Esophagus squamous epithelium (tissue), 5 donors: ENCODE data around the gene TSPEAR. TPM values are rescaled to one million over a fixed set of nuclear protein-coding genes. Genes with fewer than 3 reads are reported as not detected.

Experiments
- DNase-seq: peaks from one replicate; lab custom pipeline; 2025; lab: John Stamatoyannopoulos, UW
- H3K27ac ChIP-seq, 4 donors: fragments of 200-600 bp; sonication (generic); one replicate each; pipeline ENCODE4 v1.5.1; 2016 to 2019; ENCODE audit warnings: mild to moderate bottlenecking in 1 of 4
- H3K27me3 ChIP-seq, 4 donors: fragments of 200-600 bp; sonication (generic); 1 replicate in 3 of 4; 2 replicates in 1 of 4; pipeline versions ENCODE4 v1.5.1 to v1.6.0; 2017 to 2021; ENCODE audit warnings: antibody characterized with exemption in 1 of 4
- H3K36me3 ChIP-seq, 3 donors: fragments of 200-600 bp; sonication (generic); one replicate each; pipeline ENCODE4 v1.5.1; 2016 to 2019
- H3K4me1 ChIP-seq, 3 donors: fragments of 200-600 bp; sonication (generic); one replicate each; pipeline ENCODE4 v1.5.1; 2017 to 2019
- H3K4me3 ChIP-seq, 4 donors: fragments of 200-600 bp; sonication (generic); 1 replicate in 3 of 4; 2 replicates in 1 of 4; pipeline ENCODE4 v1.5.1; 2016 to 2019; ENCODE audit warnings: mild to moderate bottlenecking in 2 of 4, moderate library complexity in 1 of 4
- H3K9me3 ChIP-seq, 3 donors: fragments of 200-600 bp; sonication (generic); one replicate each; pipeline ENCODE4 v1.5.1; 2016 to 2019
- POLR2A ChIP-seq, 4 donors: fragments of 450-650 bp; IDR thresholded peaks; one replicate each; pipeline ENCODE4 v1.6.1; 2017; ENCODE audit warnings: antibody characterized with exemption in 4 of 4, mild to moderate bottlenecking in 4 of 4, moderate library complexity in 3 of 4
- WGBS, 2 donors: methylation state at CpG; one replicate each; pipeline ENCODE4 v1.1.5; 2018; 5-methylcytosine and 5-hydroxymethylcytosine counted together
- intact Hi-C: fragments of 100-400 bp; cut with DNase I; formaldehyde crosslinking; loops from one replicate; pipeline ENCODE4 v1.15.0; 2022
- total RNA-seq, 4 donors: library from RNA; depleted of rRNA; stranded (reverse); fragments of >200 nt; gene quantifications; one replicate each; pipeline ENCODE4 v1.1.0, GENCODE V29; 2016
- TF ChIP-seq, protein P1 (sequence below), 6 experiments: fragments of 450-650 bp in 4 of 6; fragments of 200-600 bp in 2 of 6; sonication (generic) in 2 of 6; IDR thresholded peaks; one replicate each; pipeline ENCODE4 v1.5.1; 2016 to 2019; ENCODE audit warnings: antibody characterized with exemption in 6 of 6, mild to moderate bottlenecking in 4 of 6, moderate library complexity in 4 of 6
- donor health status: DM: yes; HTN: yes; CAD: no.

The TSPEAR gene
- total RNA-seq, 4 donors from 2014 or later, result not detected

DNA sequence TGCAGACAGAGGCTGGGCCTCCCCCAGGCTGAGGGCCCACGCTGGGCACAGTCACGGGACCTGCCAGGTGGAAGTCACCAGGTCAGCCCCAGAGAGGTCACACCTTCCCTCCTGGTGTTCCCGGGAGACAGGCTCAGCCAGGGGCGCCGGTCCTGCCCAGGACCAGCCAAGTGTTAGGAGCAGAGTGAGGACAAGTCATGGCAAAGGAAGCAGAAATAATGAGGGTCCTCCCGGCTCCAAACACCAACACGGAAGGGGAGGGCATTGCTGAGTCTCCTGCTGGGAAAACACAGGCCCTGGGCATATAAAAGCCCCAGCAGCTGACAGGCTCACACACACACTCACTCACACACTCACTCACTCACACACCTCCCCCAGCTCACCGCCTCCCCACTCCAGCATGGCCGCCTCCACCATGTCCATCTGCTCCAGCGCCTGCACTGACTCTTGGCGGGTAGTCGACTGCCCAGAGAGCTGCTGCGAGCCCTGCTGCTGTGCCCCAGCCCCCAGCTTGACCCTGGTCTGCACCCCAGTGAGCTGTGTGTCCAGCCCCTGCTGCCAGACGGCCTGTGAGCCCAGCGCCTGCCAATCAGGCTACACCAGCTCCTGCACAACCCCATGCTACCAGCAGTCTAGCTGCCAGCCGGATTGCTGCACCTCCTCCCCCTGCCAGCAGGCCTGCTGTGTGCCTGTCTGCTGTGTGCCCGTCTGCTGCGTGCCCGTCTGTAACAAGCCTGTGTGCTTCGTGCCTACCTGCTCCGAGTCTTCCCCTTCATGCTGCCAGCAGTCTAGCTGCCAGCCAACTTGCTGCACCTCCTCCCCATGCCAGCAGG, 74.1 kb downstream of the TSPEAR start, which contains the start of gene KRTAP10-10:
Gene KRTAP10-10, plus strand, starts transcription at position 339 of the 833 bp plus-strand sequence. Its CDS starts 62 bp downstream, at position 401.
- intact Hi-C loops, result no loop called here
- Histone ChIP-seq H3K27me3 (peaks cover 0 to 61% (median 0%) of the 10 kb centered on the region in 4 donors), H3K4me3 (no peak within 1 kb of the TSS), H3K27ac (no peak within 1 kb of the TSS), H3K4me1 (no peaks in the 10 kb centered on the region), H3K9me3 (peaks cover 0 to 16% (median 3%) of the 10 kb centered on the region in 3 donors), H3K36me3 (no peaks in the 10 kb centered on the region)
- TF ChIP-seq, protein P1, sequence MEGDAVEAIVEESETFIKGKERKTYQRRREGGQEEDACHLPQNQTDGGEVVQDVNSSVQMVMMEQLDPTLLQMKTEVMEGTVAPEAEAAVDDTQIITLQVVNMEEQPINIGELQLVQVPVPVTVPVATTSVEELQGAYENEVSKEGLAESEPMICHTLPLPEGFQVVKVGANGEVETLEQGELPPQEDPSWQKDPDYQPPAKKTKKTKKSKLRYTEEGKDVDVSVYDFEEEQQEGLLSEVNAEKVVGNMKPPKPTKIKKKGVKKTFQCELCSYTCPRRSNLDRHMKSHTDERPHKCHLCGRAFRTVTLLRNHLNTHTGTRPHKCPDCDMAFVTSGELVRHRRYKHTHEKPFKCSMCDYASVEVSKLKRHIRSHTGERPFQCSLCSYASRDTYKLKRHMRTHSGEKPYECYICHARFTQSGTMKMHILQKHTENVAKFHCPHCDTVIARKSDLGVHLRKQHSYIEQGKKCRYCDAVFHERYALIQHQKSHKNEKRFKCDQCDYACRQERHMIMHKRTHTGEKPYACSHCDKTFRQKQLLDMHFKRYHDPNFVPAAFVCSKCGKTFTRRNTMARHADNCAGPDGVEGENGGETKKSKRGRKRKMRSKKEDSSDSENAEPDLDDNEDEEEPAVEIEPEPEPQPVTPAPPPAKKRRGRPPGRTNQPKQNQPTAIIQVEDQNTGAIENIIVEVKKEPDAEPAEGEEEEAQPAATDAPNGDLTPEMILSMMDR (IDR thresholded peaks at IDR 0.05), result no peak
- TF ChIP-seq POLR2A (IDR thresholded peaks at IDR 0.05), result no peak
- DNase-seq, result no peak
- WGBS, 2 donors, result 61 to 65% methylated on average over 6 to 9 of the region's 21 CpGs

DNA sequence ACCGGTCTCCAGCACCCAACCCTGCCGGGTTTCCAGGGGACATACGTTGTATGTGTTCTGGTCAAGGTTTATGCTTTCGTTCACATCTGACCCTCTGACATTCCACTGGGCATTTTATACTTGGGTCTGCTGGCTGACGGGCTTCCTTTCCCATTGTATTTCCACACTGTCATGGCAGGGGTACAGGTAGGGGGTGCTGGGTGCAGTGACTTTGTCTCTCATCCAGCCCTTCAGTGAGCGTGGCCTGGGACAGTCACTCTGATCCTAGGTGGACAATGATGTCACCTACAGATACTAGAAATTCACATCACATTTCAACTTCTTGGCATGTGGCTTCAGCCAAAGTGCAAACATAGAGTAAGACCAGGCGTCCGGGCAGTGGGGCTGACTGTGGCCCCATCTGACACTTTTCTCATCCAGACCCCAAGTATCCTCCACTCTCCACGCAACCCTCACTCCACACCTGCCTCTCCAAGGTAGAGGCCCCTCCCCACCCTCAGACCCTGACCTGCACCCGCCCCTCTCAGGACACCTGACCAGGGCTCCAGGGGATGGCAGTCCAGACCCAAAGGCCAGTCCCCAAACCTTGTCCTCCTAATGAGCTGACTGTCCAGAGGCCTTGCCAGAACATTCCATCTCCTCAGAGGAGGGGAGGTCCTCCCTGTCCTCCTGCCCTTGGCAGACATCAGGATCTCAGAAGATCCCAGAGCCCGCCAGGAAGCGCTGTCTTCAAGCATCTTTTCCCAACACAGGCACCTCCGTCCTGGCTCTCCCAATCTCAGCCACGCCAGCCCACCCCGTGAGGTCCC, 75.0 kb downstream of the TSPEAR start:
- no peaks in the 10 kb centered on the region for H3K36me3 ChIP-seq
- H3K27ac ChIP-seq, result no peak overlapping the region
- no peak overlapping the region for H3K4me3 ChIP-seq
- H3K27me3 ChIP-seq, result peaks cover 0 to 61% (median 0%) of the 10 kb centered on the region in 4 donors
- no peaks in the 10 kb centered on the region for H3K4me1 ChIP-seq
- WGBS, 2 donors, result 75 to 88% methylated on average over 7 to 8 of the region's 15 CpGs
- DNase-seq, result no peak
- intact Hi-C loops, result no loop called here
- TF ChIP-seq POLR2A (IDR thresholded peaks at IDR 0.05), result no peak
- TF ChIP-seq, protein P1 (IDR thresholded peaks at IDR 0.05), result no peak
- peaks cover 0 to 19% (median 7%) of the 10 kb centered on the region in 3 donors for H3K9me3 ChIP-seq

DNA sequence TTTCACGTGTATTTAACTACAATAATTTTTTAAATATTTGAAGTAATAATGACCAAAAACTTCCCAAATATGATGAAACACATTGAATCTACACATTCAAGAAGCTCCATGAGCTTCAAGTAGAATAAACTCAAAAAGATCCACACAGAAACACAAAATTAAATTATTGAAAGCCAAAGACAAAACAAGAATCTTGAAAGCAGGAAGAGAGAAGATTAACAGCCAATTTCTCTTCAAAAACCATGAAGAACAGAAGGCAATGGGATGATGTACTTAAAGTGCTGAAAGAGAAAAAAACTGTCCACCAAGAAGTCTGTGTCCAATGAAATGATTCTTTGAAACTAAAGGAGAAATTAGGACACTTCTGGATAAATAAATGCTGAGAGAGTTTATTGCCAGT, 79.3 kb downstream of the TSPEAR start:
- no peak for DNase-seq
- Histone ChIP-seq H3K4me3 (no peak overlapping the region), H3K27ac (no peak overlapping the region), H3K36me3 (no peaks in the 10 kb centered on the region), H3K4me1 (no peaks in the 10 kb centered on the region), H3K9me3 (peaks cover 0 to 26% (median 7%) of the 10 kb centered on the region in 3 donors), H3K27me3 (peaks cover 0 to 39% (median 0%) of the 10 kb centered on the region in 4 donors)
- TF ChIP-seq, protein P1 (IDR thresholded peaks at IDR 0.05), result no peak
- no peak for TF ChIP-seq POLR2A (IDR thresholded peaks at IDR 0.05)
- 81 to 91% methylated on average over 1 of the region's 1 CpG for WGBS, 2 donors
- intact Hi-C loops, result no loop called here

DNA sequence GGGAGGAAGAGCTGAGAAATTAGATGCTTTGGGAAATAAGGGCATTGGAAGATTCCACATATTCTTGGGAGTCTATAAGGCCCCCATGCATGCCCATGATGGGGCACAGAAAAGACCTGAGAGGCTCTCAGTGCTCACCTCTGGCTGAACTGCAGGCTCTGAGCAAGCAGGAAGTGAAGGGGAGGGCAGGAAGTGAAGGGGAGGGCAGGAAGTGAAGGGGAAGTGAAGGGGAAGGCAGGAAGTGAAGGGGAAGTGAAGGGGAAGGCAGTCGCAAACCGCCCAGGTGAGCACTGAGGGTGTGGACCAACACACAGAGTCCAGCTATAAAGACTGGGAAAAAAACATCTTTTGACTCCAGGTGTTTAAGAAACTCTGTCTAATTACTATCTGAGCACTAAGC, 80.9 kb downstream of the TSPEAR start:
- no peak for DNase-seq
- TF ChIP-seq, protein P1 (IDR thresholded peaks at IDR 0.05), result no peak
- no peak for TF ChIP-seq POLR2A (IDR thresholded peaks at IDR 0.05)
- Histone ChIP-seq H3K36me3 (no peaks in the 10 kb centered on the region), H3K27ac (no peak overlapping the region), H3K4me3 (no peak overlapping the region), H3K9me3 (peaks cover 0 to 26% (median 7%) of the 10 kb centered on the region in 3 donors), H3K27me3 (peaks cover 0 to 42% (median 0%) of the 10 kb centered on the region in 4 donors), H3K4me1 (no peaks in the 10 kb centered on the region)
- intact Hi-C loops, result no loop called here
- 54 to 68% methylated on average over 2 of the region's 2 CpGs for WGBS, 2 donors
